ENCODE data around the gene ZFR2.

The ZFR2 gene

DNA sequence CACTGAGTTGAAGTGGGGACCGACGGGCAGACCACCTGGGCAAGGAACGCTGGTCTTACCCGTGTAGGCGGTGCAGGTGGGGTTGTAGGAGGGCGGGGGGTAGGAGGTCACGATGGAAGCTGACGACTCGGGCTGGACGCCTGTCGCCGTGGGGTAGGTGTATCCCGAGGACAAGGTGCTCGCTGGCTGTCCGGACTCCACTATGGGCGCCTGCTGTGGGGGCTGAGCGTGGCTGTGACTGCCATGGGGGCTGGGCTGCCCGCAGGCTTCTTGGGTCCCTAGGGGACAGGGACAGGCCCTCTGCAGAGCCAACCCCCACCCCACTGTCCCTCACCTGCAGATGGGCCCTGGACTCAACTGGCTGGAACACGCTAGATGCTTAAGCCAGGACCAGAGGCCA, 37.2 kb downstream of the ZFR2 start:
- DNase-seq (ENCODE audit: low read depth), result no peak
- TF ChIP-seq, protein P1, sequence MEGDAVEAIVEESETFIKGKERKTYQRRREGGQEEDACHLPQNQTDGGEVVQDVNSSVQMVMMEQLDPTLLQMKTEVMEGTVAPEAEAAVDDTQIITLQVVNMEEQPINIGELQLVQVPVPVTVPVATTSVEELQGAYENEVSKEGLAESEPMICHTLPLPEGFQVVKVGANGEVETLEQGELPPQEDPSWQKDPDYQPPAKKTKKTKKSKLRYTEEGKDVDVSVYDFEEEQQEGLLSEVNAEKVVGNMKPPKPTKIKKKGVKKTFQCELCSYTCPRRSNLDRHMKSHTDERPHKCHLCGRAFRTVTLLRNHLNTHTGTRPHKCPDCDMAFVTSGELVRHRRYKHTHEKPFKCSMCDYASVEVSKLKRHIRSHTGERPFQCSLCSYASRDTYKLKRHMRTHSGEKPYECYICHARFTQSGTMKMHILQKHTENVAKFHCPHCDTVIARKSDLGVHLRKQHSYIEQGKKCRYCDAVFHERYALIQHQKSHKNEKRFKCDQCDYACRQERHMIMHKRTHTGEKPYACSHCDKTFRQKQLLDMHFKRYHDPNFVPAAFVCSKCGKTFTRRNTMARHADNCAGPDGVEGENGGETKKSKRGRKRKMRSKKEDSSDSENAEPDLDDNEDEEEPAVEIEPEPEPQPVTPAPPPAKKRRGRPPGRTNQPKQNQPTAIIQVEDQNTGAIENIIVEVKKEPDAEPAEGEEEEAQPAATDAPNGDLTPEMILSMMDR (conservative IDR thresholded peaks at IDR 0.05; ENCODE audit: low read depth, low read length), result no peak
- H3K4me3 ChIP-seq (ENCODE audit: low read length), result no peak overlapping the region

DNA sequence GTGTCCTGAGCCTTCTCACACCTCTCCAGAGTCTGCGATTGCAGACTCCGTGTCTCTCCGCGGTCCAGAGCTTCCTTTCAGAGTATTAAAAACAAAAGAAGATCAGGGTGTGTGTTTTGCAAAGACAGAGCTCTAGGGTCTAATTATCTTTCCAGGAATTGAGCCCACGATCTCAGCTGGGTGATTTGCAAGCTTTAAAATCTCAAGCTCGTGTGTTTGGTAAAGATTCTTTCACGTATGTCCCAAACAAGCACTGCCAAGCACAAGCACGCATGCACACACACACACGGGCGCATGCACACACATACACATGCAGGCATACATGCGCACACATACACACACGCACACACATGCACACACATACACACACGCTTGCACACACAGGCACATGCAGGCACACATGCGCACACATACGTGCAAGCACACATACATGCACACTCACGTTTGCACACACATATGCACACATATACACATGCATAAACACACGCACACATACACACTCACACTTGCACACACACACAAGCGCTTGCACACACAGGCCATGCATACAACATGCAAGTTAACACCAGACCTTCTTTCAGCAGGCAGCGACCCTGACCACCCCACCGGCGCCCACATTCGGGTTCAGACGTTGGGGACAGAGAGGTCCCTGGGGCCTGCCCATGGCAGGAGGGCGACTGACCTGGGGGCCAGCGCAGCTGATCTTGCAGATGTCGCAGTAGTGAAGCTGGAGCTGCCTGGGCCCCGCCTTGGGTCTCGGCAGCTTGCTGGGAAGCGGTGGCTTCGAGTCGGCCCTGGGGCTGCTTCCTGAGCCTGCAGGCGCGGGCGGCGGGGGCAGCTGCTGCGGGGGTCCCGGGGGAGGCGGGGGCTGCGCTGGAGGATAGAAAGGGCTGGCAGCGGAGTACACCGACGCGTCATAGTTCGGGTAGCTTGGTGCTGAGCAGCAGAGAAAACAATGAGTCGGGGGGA, 37.9 kb downstream of the ZFR2 start:
- no peak overlapping the region for H3K4me3 ChIP-seq (ENCODE audit: low read length)
- DNase-seq (ENCODE audit: low read depth), result no peak
- TF ChIP-seq, protein P1 (conservative IDR thresholded peaks at IDR 0.05; ENCODE audit: low read depth, low read length), result no peak

DNA sequence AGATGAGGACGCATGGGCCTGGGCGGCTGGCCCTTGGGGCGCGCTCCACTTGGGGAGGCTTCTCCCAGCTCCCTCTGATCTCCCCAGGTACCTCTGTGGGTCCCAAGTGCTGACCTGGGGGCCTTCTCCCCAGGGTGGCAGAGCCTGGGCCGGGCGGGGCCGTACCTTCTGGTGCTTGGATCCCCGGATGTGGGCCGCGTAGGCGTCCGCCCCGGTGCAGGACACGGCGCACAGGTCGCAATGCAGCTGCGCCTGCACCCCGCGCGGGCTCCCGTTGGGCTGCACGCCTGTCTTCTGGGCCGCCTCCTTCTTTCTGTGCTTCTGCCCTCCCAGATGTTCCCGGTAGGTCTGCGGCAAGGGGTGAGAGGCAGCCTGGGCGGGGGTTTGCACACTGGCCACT, 41.5 kb downstream of the ZFR2 start:
- no peak for DNase-seq (ENCODE audit: low read depth)
- TF ChIP-seq, protein P1 (conservative IDR thresholded peaks at IDR 0.05; ENCODE audit: low read depth, low read length), result no peak
- H3K4me3 ChIP-seq (ENCODE audit: low read length), result no peak overlapping the region

DNA sequence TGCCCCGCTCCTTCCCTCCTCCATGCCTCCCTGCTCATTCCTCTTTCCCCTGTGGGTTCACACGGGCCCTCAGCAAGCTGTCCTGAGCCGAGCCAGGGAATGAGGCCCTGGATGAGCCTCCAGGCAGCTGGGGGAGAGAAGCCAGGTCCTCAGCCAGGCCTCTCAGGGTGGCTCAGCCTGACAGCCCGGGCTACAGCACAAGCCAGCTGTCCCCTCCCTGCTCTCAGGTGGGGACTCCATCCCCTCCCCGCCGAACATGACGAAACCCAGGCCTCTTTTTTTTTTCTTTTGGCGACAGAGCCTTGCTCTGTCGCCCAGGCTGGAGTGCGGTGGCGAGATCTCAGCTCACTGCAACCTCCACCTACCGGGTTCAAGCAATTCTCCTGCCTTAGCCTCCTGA, 42.7 kb downstream of the ZFR2 start:
- TF ChIP-seq, protein P1 (conservative IDR thresholded peaks at IDR 0.05; ENCODE audit: low read depth, low read length), result no peak
- H3K4me3 ChIP-seq (ENCODE audit: low read length), result no peak overlapping the region
- DNase-seq (ENCODE audit: low read depth), result no peak

DNA sequence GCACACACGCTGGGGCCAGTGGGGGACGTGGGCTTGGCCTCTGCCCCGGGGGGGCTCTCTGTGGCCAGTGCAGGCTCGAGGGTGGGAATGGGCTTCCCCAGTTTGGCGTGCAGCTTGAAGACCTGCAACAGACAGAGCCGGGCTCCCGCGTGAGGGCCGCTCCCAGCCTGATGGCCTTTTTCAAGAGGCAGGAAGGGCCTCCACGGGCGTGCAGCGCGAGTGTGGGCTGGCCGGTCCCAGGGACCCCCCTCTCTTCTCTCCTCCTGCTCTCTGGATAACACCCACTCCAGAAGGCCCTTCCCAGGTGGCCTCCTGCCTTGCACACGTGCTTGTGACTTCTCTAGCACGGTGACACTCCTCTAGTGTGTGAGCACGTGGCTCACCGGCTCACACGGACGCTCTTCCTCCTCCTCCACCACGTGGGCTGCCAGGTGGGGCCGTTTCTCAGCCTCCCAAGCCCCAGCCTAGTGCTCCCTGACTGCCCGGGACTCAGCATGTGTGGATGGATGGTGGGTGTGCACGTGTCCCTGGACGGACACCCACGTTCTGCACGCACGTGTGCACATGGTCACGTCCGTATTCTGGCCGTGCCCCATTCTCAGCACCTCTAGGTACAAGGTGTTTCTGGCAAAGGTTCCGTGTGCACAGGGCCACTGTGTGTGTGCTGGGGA, 43.4 kb downstream of the ZFR2 start:
- H3K4me3 ChIP-seq (ENCODE audit: low read length), result no peak overlapping the region
- TF ChIP-seq, protein P1 (conservative IDR thresholded peaks at IDR 0.05; ENCODE audit: low read depth, low read length), result no peak
- no peak for DNase-seq (ENCODE audit: low read depth)

DNA sequence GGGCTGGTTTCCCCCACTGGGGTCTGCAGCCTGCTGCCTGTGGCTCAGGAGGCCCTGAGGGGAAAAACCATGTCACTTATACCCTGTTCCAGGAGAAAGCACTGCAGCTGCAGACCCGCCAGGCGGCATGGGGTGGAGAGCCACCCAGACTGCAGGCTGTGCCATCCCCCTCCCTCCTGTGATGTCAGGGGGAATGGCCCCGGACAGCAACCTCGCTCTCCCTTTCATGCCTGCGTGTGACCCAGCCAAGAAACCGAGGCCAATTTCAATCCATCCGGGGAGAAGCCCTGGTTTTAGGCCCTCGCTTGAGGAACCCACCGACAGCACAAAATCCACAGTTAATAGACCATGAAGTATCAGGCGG, 45.5 kb downstream of the ZFR2 start:
- DNase-seq (ENCODE audit: low read depth), result no peak
- no peak overlapping the region for H3K4me3 ChIP-seq (ENCODE audit: low read length)
- TF ChIP-seq, protein P1 (conservative IDR thresholded peaks at IDR 0.05; ENCODE audit: low read depth, low read length), result no peak
